NCI-H1417 (cell line): ENCODE measurements around the gene OPCML.

Source experiments
- DNase-seq, 3 experiments: peaks; one replicate each; lab custom pipeline; 2025; lab: John Stamatoyannopoulos, UW

OPCML gene

GRCh38 chr11:133072858-133073582, 459.3 kb downstream of the OPCML start:
- DNase-seq: no peak

- DNase-seq: no peak
Observed at GRCh38 chr11:133072378-133072777, 459.9 kb downstream of the OPCML start.

DNA sequence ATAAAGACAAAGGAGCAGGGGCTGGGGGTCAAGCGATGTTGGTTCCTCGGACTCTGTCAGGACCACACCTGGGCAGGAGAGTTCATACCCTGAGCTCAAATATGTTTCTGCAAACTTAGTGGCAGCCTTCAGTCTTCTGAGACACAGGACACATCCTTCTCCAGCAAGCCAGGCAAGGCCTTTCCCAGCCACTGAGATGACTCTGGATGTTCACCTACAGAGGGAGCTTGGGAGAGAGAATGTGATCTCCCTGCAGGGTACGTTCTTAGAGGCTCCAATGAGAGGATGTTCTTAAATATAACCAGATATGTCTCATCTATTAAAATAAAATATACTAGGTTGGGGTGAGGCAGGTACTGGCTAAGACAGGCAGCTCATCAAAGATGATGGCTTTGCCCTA, 461.5 kb downstream of the OPCML start:
- DNase-seq: no peak

DNA sequence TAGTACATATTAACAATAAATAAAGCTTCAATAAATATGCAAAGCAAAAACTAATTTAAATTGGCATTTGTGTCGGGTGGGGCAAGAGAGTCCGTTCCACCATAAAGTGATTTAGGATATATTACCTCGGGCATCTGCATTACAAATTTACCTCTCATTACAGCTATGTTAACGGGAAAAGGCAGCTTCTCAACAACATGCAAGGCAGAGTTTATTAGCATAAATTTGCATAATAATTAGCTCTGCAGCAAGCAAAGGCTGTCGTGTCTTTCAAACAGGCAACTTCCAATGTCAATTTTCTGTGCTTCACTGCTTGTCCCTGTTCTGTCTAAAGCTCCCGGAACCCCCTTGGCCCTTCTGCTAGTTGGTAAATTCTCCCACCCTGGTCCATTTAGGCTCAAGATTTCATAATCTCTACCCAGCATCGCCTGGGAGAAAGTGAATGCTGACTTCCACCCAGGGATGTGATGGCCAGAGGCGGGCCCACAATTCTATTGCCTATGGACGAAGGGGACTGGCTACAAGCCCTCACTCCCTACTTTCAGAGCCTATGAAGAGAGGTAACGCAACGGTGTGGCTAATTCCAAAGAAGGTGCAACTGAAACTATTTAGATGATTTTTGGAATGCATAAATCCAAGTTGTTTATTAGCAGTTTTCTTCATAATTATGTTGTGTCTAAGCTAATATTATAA, 462.1 kb downstream of the OPCML start:
- no peak for DNase-seq

DNA sequence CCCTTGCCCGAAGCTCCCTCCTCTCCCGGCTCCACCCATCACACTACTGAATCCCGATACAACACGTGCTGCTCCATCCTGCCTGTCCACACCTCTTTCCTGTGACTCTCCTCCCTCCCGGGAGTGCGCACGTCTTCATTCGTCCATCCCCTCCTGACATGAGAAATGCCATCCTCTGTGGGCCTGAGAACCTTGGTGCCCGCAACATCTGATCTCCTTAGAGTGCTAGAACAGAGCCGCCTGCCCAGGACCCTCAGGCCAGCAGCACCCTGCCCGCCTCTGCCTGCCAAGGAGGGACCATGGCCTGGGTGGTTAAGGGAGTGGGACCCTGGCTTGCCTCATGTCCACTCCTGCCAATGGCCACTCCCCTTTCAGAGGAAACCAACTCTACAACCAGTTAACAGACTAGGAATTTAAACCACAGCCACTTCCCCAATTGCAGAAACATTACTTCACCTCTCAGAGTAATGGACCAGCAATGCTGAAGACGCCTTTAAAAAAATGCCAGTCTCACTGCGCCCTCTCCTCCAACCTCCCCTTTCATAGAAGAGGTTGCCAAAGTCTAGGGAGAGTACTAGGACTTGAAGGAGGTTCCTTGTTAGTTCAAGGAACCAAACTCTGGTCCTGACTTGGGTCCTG, 466.3 kb downstream of the OPCML start:
- no peak for DNase-seq

GRCh38 chr11:133064961-133065360, 467.3 kb downstream of the OPCML start:
- DNase-seq: no peak

DNA sequence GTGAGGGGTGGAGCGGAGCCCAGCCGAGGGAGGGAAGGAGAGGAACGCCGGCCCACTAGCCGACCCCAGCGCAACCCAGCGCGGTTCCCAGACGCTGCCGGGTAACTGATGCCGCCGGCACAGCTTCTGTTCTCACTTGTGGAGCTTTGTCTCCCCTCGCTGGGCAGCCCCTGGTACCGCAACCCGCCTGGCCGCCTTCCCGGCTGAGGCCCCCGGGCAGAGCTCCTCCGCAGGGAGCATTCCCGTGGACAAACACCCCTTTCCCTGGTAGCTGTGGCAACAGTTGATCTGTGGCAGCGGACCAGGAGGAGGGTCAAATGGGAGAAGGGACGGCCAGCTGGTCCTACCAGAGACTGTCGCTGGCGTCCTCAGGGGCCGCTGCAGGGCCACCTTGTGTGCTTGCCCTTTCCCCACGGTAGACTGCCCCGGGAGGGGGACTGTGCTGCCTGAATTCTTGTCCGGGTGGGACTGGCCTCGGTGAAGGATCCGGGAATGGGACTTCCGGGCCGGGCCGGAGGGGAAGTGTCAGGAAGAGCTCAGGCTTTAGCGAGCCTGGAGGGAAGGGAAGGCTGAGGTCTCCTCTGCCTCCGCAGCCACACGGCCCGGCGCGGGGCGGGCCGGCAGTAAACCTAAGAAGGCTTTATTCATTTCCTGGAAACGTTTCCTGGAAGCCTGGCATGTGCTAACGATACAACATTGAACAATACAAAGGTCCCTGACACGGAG, 468.0 kb downstream of the OPCML start:
- DNase-seq: peak in 2 of 3 experiments; percentile 92 to 95

- DNase-seq: no peak
Observed at GRCh38 chr11:133058501-133058900, 473.8 kb downstream of the OPCML start.

- peak in 1 of 3 experiments; percentile 29 for DNase-seq
Observed at GRCh38 chr11:133053124-133053776, 479.1 kb downstream of the OPCML start.

DNA sequence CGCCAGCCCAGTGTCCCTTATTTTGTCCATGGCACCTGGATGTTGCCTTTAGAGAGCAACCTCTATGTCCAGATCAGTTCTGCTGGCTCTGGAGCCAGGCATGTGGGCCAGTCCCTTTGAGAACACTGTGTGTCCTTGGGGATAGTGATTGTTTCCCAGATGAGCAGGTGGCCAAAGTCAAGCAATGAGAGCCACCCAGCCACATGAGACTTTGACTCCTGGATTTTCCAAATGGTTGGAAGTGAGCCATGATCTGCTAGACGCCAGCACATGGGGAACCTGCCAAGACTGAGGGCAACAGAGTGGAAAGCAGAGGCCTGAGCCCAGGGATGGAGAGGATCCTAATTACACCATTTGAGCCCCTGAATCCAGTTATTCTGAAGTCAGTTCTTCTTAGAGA, 479.8 kb downstream of the OPCML start:
- no peak for DNase-seq

DNA sequence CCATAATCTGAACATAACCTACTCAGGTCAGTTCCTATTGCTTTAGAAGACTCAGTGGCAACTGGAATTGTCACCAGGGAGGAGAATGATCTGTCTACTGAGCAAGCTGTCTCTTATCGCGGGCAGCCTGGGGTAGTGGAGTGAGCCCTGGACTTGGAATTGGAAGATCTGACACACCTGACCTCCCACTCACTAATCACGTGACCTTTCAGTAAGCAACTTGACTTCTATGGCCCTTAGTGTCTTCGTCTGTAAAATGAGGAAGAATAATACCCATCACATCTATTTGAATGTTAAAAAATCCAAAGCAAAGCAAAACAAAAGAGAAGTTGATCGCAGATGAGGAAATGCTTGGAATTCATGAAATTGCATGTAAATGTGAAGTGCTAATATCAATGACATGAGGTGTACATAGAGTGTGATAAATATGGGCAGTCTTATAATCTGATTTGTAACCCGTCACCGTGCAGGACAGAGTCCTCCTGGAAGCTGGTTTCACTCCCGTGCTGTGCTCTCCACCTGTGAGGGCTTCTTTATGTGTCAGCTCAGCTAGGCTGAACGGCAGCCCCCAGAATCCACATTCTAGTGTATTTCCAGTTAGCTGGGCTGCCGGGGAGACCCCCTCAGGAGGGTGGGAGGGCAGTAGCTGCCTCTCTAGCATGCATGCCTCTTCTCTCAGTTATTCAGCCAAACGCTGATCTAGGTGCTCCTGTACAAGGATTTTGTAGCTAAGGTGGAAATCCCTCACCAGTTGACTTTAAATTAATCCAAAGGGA, 482.9 kb downstream of the OPCML start:
- no peak for DNase-seq

DNA sequence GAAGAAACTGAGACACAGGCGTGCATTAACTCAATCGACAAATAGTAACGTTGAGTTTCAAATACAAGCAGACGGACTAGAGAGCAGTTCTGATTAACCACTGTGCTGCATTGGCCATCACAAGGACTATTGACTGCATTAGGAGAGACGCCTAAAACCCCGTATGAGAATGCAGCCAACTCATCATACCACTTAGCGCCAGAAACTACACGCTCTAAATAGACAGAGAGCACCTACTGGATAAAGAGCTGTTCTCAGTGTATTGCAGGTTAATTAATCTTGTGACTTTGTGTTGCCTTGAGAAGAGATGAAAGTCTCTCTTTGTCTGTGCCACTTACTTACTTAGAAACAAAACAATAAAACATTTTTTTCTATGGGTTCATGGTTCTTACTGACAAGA, 484.0 kb downstream of the OPCML start:
- DNase-seq: no peak

GRCh38 chr11:133047771-133048115, 484.6 kb downstream of the OPCML start:
- DNase-seq: no peak

DNA sequence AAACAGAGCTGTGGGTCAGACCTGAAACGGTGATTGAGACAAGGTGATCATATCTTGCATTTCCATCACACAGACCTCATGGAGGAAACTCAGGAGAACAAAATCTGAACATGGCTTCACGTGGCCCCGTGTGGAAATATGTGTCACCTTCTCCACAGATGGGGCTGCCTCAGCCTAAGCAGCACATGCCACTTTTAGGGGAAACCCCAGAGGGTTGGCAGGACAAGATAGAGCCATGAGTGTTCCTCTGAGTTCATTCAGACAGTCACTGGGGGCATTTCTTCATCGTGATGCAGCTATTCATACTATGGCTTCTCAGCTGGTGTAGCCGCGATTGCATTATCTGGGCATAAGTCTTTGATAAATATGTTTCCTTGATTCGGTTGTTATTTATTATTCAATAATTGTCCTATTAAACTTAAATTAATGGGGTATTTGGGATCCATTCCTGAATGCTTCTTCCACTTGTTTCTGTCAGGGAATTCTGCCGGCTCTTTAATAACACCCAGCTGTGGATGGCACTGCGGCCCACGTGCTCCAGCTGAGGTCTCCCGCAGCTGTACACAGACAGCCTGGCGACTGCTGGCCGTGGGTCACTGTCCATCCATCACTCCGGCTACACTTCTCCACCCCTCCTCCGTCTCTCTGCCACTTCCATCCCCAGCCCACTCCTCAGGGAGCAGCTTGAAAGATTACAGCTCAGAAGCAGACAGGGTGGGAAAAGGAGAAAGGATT, 485.1 kb downstream of the OPCML start:
- DNase-seq: no peak

DNA sequence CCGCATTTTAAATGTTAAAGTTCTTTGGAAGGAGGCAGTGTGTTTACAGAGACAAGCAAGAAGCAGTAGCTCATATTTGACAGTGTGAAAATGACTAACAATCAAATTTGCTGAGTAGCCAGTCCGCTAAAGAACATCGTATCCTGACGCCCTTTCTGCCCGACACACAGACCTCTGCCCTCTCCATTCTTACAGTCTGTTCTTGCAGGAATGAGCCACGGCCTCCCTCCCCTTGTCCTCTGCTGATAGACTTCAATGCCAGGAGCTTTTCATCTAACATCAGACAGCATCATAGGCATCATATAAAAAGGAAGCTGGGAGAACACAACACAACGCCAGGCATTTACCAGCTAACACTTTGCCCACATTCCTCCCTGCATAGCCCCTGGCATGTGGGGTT, 486.0 kb downstream of the OPCML start:
- no peak for DNase-seq

DNA sequence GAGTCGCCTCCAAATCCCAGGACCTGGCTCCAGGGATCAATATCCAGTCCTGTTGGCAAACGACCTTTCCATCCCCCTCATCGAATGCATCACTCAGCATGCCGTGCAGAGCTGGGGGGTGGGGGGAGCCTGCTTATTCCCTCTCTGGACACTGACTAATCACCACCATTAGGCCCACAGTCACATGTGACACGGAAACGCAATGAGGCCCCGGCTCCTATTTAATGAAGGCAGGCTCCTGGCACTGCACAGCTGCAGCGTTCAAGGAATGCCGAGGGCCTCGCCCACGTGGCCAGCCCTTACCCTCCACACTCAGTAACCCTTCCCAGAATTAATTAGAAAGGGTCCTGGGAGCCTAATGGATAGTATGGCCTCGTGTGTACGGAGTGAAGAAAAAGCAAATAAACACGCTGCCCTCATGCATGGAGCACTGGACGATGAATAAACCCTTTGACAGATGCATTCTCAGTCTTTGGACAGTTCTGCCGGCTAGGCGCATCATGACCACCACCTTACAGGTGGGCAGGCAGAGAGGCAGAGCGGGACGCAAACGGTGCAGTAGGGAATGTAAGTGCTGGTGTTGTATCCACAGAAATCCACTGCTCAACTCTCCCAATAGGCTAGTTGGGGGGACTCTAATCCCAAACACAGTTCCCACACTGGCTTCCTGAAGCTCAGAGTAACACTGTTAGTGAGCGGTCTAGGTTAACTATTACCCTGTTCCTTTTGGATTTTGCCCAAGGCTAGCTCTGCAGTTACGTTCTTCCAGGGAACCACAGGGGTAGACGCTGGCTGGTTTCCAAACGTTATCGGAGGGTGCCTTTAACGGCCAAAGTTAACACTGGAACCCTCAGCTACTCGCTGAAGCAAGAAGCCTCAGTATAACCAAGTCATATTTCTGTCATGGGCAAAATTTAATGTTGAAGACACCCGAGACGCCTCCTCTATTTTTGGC, 490.1 kb downstream of the OPCML start:
- DNase-seq: peak in 1 of 3 experiments; percentile 37

DNA sequence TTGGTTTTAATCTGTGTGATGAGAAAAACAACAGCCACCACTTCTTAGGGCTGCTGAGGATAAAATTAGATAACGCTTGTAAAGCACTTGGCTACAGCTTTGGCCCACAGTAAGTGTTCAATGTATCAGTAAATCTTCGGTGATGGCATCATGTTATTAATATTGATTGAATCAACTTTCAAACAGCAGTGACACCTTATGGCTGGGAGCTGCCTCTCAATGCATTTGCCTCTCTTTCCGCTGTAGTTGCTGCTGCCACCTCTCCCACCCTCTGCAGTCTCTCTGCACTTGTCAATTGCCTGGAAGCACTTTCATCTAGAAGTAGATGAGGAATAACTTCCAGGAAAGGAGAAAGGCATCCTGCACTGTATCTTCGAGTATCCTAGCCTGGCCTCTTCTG, 491.1 kb downstream of the OPCML start:
- no peak for DNase-seq

DNA sequence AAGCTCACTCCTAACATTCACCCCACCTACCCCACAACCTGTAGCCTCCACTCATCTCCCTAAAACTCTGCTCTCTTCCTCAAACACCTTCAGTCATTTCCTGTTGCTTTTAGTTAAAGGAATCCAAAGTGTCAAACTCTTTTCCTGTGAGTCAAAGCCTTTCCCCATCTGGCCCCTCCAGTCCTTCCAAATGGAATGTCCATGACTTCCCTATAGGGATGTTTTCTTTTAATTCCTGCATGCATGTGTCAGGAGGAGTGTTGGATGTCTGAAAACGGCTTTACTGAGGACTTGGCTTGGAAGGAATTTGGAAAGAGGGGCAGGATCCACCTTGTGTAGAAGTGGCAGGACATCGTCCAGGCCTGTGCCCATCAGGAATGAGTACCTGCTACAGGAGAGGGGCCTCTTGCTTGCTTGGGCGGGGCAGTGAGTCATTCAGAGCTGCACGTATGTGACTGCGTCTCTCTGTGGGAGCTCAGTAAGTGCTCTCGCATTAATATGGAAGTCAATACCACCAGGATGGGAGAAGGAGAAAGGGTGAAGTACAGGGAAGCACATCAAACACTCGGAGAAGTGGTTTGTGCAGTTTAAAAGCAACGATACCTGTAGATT, 491.9 kb downstream of the OPCML start:
- DNase-seq: peak in 2 of 3 experiments; percentile 63 to 78

DNA sequence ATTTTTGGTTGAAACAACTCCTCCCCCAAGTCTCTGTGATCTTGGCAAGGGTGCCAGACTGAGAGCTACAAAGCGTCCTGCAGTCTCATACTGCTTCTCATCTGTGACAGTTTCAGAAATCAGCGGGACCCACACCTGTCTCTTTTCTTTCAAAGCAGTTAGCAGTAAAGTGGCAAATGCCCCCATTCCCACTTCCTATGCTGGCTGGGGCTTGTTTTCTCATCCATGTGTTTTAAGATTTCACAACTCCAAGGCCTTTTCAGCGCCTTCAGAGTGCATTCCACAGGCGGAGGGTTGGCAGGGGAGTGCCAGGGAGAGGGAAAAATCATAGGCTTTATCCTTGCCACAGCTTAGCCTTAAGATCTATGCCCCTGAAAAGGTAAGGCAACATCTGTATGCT, 493.5 kb downstream of the OPCML start:
- DNase-seq: no peak
